GM19438 (cell line): ENCODE measurements around the gene SMCO2.

ENCODE experiments used
- ATAC-seq: cut with Tn5 transposase; IDR thresholded peaks from one replicate; pipeline ENCODE4 v1.9.1; 2021; ENCODE audit warnings: low read depth; ENCODE audit not compliant: unreplicated experiment

The SMCO2 gene

GRCh38 chr12:27549236-27549800, 102.8 kb downstream of the SMCO2 start:
- ATAC-seq = no peak

GRCh38 chr12:27549801-27550652, 103.5 kb downstream of the SMCO2 start:
- no peak for ATAC-seq

GRCh38 chr12:27550653-27550975, 104.1 kb downstream of the SMCO2 start:
- no peak for ATAC-seq

GRCh38 chr12:27551172-27551840, 104.8 kb downstream of the SMCO2 start:
- ATAC-seq = no peak
